HG03060 (cell line): ENCODE results near the gene DLGAP1.
"Not testable (repeated sequence)": the region's sequence is repeated elsewhere in the genome, so short reads cannot be mapped to it uniquely, and the experiment has no call there.

Experiments
- ATAC-seq: cut with Tn5 transposase; IDR thresholded peaks from one replicate; pipeline ENCODE4 v1.9.1; 2021; ENCODE audit warnings: low read depth, moderate number of reproducible peaks; ENCODE audit not compliant: unreplicated experiment

DLGAP1 gene

DNA sequence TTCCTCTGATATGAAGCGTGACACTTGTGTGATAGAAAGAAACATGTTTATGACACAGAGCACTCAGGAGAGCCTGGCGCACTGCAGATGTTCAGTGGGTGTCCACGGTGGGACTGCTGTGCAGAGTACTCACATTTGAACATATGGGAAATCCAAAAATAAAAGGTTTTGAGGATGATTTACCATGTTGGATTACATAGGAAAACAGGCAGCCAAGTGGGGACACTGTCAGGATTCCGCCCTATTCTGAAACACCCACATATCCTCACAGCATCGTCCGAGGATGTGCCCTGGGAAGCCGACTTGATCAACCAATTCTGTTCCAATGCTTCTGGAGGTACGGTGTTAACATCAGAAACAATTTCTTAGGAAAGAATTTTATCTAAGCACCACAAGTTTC is 741.4 kb downstream of the DLGAP1 start:
- ATAC-seq, result no peak

DNA sequence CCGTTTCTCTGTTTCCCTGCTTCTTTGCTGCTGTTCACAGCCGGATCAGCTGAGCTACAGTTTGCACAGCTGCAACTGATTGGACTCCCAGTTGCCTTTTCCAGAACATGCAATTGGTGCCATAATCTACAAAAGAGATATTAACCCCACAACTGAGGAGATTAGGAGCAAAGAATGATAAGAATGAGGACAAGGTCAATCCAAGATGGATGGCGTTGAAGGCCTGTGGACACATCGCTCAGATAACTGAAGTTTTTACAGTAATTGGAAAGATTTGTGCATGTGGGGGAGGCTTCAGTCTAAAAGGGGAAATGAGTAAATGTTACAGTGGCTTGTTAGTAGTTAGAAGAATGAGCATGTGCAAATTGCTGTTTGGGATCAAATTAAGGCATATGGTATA is 741.9 kb downstream of the DLGAP1 start:
- no peak for ATAC-seq

DNA sequence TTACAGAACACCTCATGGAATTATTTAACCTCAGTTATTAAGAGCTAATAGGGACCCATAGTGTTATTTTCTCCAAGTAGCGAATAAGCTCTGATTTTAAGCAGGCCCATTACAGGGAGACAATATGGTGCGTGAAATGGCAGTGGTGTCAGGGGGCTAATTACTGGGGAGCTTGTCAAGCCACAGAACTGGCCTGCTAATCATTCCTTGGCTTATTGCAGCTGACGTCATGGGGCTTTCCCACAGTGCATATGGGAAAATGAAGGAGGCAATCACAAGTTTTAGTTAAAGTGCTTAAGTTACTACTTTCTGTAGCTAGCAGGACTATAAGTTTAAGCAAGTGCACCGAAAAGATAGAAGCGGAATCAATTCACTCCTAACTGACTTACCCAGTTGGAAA is 742.6 kb downstream of the DLGAP1 start:
- ATAC-seq, result no peak

- no peak for ATAC-seq
These were observed 744.3 kb downstream of the DLGAP1 start for GRCh38 chr18:3710712-3711301.

DNA sequence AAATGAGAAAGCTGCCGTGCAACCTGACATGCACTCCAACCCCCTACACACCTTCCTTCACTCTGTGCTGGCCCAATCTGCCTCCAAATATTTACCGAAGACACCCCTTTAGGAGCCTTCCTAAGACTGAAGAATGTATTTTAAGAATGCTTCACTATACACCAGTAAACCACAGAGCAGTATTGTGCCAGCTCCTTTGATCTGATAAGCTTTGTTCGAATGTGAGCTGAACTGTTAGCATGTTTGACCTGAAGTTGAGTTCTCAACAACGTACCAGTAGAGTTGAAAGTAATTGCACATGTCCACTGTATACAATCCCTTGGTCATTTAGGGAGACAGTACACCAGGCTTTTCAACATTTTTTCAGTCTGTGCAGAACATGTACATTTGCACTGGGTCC is 745.9 kb downstream of the DLGAP1 start:
- no peak for ATAC-seq

GRCh38 chr18:3706279-3707097 is 748.6 kb downstream of the DLGAP1 start:
- no peak for ATAC-seq

DNA sequence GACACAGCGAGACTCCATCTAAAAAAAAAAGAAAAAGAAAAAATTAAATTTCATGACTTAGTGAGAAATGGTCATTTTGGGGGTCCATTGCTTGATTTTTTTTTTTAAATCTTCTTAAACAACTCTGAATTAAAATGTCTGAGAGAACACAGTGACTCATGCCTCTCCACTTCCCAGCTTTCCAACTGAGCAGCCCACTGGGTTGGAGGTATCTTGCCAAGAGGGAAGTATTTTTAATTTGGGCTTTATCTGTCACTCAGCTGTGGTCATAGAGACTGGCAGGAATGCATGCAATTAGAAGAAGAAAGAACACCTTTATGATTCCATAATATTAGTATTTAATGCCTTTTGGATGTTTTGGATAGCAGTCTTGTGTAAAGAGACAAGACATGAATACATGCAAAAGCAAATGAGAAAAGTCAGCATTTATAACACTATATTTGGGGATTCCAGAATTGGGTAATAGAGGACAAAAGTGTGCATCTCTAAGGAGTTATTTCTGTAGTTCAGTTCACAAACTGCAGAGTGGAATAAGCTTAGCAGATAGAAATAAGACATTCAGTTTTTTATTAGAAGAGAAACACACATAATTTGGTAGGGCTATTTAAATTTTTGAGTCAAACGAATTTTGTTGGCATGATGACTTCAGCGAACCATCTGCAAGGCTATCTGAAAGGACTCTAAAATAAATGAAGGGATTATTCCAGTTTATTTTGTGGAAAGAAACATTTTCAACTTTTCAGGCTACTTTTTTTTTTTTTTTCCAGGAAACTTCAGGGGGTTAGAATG is 750.4 kb downstream of the DLGAP1 start:
- no peak for ATAC-seq

GRCh38 chr18:3703732-3704176 is 751.4 kb downstream of the DLGAP1 start:
- ATAC-seq, result no peak

GRCh38 chr18:3699707-3700567 is 755.2 kb downstream of the DLGAP1 start:
- not testable (repeated sequence) for ATAC-seq

GRCh38 chr18:3694030-3694778 is 760.9 kb downstream of the DLGAP1 start:
- not testable (repeated sequence) for ATAC-seq

GRCh38 chr18:3693410-3693809 is 761.7 kb downstream of the DLGAP1 start:
- ATAC-seq, result no peak

DNA sequence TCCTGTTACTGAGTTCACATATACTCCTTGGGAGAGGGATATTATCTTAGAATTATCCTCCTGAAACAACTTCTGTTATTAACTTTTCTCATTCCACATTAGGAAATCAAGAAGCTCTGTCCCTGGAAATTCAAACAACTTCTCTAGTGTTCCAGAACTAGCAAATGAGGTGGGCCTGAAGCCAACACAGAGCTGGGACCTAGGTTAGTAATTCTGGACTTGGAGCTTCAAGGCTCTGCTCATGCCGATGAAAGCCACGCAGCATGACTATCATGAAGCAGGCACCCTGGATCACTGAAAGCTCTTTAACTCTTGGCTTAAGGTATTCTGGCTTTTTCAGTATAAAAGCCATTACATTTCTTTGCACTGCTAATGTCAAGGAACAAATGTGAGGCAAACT is 762.4 kb downstream of the DLGAP1 start:
- no peak for ATAC-seq

DNA sequence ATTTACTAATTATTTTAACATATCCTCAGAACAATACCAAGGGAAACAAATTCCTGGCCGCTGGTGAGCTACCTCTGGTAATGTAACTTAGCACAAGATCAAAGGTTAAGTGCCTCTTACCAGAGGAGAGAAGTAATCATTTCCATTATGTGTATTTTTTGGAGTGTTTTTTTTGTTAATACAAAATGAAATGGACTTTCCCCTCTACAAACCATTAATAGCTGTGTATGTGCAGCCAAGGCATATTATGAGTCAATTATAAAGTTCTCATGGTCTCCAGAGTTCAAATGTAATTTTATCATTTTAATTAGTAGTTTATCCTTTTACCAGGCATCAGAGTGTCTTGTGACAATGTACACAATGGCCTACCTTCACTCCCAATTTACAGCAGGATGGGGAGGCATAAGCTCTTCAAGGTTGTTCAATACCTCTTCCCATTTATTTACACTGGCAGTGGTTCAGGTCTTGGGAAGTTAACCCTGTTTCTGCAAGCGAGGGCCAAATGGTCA is 762.9 kb downstream of the DLGAP1 start:
- ATAC-seq, result no peak

- ATAC-seq, result no peak
These were observed 763.4 kb downstream of the DLGAP1 start for GRCh38 chr18:3691705-3692104.

- ATAC-seq, result no peak
These were observed 764.4 kb downstream of the DLGAP1 start for GRCh38 chr18:3690764-3691066.

DNA sequence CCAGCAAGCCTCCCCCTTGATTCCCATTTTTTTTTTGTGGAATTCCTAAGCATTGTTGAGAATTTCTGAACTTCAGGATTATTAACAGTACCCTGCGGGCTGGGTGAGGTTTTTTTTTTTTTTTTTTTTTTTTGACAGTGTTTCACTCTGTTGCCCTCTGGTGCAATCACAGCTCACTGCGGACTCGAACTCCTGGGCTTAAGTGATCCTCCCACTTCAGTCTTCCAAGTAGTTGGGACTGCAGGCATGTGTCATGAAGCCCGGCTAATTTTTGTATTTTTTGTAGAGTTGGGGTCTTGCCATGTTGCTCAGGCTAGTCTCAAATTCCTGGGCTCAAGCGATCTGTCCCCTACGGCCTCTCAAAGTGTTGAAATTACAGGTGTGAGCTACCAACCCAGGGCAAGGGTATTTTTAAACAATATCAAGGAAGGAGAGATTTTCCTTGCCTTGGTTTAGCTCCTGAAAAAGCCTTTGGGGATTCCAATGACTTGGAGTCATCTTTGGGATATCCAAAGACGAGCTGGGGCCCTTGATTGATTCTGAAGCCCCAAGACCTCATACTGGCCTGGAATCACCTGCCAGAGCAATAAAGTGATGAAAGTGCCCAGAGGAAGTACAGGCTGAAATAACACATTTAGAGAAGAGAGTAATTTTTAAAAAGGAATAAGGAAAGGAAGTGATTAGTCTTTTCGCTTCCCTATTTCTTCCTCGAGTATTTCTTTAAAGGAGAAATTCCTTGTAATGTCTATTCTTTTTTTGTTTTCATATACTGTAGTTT is 764.9 kb downstream of the DLGAP1 start:
- ATAC-seq, result no peak

- ATAC-seq, result no peak
These were observed 766.0 kb downstream of the DLGAP1 start for GRCh38 chr18:3689091-3689490.

GRCh38 chr18:3688690-3689089 is 766.4 kb downstream of the DLGAP1 start:
- no peak for ATAC-seq

DNA sequence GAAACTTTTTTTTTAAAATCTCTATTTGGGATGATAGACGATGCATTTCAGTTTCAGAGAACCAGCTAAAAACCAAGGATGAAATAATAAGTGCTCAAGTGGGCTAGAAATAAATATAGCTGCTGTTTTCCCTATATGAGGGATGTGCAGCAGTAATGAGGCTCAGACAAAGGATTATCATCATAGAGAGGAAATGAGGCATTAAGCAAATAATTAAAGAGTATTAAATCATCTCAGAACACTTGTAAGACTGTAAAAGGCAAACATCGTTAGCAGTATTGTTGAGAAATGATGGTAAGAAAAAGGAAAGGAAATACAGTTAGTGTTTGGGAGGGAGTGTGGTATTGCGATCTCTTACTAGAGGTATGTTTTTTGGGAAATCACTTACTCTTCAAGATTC is 771.6 kb downstream of the DLGAP1 start:
- ATAC-seq, result no peak
